WERI-Rb-1 (cell line): ENCODE data around the gene GPATCH2L.

Experiments
- DNase-seq: peaks from one replicate; pipeline ENCODE4 v3.0.0-alpha.2; 2020
- H3K27ac ChIP-seq: fragments of 250-450 bp; sonication (Bioruptor Pico); 2 replicates; pipeline ENCODE4 v1.5.1; 2020; ENCODE audit warnings: mild to moderate bottlenecking, moderate library complexity
- H3K27me3 ChIP-seq: fragments of 250-450 bp; sonication (Bioruptor Pico); 2 replicates; pipeline ENCODE4 v1.5.1; 2021; ENCODE audit warnings: mild to moderate bottlenecking, low read depth, moderate library complexity; ENCODE audit not compliant: insufficient read depth, severe bottlenecking
- H3K36me3 ChIP-seq: fragments of 250-450 bp; sonication (Bioruptor Pico); 2 replicates; pipeline ENCODE4 v1.5.1; 2020; ENCODE audit warnings: mild to moderate bottlenecking, moderate library complexity
- H3K4me3 ChIP-seq: 2 replicates; pipeline ENCODE4 v1.5.1; 2011; ENCODE audit warnings: low read depth, mild to moderate bottlenecking, control low read depth, low read length
- H3K9me3 ChIP-seq: fragments of 250-450 bp; sonication (Bioruptor Pico); 2 replicates; pipeline ENCODE4 v1.5.1; 2021; ENCODE audit warnings: mild to moderate bottlenecking, moderate library complexity; ENCODE audit not compliant: severe bottlenecking
- TF ChIP-seq, protein P1 (sequence below): IDR thresholded peaks from 2 replicates; pipeline ENCODE4 v1.5.1; 2011; ENCODE audit warnings: low read depth, mild to moderate bottlenecking, control low read depth, inconsistent platforms, low read length

Gene GPATCH2L

DNA sequence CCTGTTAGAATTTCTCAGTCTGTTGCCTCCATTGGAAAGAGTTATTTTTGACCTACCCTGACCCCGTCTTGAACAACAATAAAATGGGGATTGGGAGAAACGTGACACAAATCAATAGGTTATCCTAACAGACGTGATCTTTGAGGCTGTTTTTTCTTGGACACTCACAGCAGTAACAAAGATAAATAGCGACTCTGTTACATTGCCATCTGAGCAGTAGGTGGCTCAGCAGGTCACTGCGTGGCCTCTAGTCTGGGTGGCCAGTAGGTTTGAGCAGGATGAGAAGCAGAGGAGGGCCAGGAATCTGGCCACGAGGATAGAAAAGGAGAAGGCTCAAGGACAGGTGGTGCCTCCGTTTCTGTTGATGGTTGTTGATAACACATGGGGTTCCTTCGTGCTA lies 101.4 kb downstream of the GPATCH2L start:
- TF ChIP-seq, protein P1, sequence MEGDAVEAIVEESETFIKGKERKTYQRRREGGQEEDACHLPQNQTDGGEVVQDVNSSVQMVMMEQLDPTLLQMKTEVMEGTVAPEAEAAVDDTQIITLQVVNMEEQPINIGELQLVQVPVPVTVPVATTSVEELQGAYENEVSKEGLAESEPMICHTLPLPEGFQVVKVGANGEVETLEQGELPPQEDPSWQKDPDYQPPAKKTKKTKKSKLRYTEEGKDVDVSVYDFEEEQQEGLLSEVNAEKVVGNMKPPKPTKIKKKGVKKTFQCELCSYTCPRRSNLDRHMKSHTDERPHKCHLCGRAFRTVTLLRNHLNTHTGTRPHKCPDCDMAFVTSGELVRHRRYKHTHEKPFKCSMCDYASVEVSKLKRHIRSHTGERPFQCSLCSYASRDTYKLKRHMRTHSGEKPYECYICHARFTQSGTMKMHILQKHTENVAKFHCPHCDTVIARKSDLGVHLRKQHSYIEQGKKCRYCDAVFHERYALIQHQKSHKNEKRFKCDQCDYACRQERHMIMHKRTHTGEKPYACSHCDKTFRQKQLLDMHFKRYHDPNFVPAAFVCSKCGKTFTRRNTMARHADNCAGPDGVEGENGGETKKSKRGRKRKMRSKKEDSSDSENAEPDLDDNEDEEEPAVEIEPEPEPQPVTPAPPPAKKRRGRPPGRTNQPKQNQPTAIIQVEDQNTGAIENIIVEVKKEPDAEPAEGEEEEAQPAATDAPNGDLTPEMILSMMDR = no peak
- DNase-seq = no peak
- Histone ChIP-seq H3K9me3 (no peaks in the 10 kb centered on the region), H3K27ac (no peak overlapping the region), H3K4me3 (no peak overlapping the region), H3K27me3 (no peaks in the 10 kb centered on the region), H3K36me3 (no peaks in the 10 kb centered on the region)

DNA sequence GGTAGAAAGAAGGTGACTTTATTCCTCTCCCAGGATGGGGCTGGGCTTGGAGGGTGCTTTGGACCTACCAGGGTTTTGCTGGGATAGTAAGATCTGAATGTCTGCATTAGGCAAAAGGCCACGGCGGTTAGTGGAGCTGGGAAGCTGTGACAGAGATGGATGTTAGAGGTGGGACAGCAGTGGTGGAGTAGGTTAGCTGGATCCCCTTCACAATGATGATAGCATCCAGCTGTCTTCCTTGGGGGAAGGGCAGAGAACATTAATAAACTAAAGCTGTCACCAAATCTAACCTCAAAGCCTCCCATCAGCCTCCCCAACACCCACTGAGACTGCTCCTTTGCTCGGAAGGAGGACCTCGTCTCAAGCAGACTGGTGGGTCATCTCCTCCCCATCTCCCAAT lies 104.8 kb downstream of the GPATCH2L start:
- Histone ChIP-seq H3K27me3 (no peaks in the 10 kb centered on the region), H3K27ac (no peak overlapping the region), H3K36me3 (no peaks in the 10 kb centered on the region), H3K9me3 (no peaks in the 10 kb centered on the region), H3K4me3 (no peak overlapping the region)
- no peak for DNase-seq
- TF ChIP-seq, protein P1 = no peak

DNA sequence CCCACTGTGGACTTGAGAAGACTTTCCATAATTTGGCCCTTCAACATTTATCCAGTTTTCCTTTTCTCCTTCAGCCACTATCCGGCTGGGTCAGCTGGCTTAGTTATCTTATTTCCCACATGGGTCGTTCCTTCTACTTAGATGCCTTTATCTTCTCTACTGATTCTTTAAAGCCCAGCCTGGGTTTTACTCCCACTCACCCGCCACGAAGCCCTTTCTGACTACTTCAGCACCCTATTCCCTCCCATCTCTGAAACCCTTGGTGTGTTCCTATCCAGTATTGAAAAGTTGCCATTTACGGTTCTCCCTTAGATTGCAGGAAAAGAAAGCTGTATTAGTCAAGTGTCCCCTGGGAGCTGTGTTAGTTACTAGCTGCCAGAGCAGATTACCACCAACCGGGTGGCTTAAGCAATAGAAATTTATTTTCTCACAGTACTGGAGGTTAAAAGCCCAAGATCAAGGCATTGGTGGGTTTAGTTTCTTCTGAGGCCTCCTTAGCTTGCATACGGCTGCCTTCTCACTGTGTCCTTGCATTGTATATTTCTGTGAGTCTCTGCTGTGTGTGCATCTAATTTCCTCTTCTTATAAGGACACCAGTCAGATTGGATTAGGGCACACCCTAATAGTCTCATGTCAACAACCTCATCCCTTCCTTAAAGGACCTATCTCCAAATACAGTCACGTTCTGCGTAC lies 105.5 kb downstream of the GPATCH2L start:
- Histone ChIP-seq H3K36me3 (no peaks in the 10 kb centered on the region), H3K27me3 (no peaks in the 10 kb centered on the region), H3K9me3 (no peaks in the 10 kb centered on the region), H3K27ac (no peak overlapping the region), H3K4me3 (no peak overlapping the region)
- no peak for DNase-seq
- TF ChIP-seq, protein P1 = no peak

DNA sequence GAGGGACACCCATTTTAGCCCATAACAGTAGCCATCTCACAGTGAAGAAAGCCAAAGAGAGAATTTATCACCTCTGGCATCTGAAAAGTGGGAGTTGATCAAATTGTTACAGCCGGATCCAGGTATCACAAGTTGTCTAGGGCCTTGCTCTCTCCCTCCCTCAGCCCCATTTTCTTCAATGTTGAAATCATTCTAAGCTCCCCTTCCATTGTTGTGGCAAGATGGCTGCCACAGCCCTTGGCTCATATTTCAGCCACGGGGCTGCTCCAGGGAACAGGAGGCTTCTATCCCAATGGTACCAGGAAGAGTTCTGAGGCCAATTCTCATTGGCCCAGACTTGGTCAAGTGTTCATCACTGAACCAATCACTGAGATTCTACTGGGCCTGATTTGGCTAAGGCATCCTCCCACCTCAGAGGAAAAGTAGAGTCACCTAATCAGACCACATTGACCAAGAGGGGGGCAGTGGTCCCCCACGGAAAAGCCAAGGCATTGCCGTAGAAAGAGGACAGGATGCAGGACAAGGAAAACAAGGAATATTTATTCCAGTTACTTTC lies 106.2 kb downstream of the GPATCH2L start:
- DNase-seq = no peak
- H3K27ac ChIP-seq = no peak overlapping the region
- H3K4me3 ChIP-seq = no peak overlapping the region
- no peaks in the 10 kb centered on the region for H3K9me3 ChIP-seq
- TF ChIP-seq, protein P1 = no peak
- no peaks in the 10 kb centered on the region for H3K36me3 ChIP-seq
- no peaks in the 10 kb centered on the region for H3K27me3 ChIP-seq

DNA sequence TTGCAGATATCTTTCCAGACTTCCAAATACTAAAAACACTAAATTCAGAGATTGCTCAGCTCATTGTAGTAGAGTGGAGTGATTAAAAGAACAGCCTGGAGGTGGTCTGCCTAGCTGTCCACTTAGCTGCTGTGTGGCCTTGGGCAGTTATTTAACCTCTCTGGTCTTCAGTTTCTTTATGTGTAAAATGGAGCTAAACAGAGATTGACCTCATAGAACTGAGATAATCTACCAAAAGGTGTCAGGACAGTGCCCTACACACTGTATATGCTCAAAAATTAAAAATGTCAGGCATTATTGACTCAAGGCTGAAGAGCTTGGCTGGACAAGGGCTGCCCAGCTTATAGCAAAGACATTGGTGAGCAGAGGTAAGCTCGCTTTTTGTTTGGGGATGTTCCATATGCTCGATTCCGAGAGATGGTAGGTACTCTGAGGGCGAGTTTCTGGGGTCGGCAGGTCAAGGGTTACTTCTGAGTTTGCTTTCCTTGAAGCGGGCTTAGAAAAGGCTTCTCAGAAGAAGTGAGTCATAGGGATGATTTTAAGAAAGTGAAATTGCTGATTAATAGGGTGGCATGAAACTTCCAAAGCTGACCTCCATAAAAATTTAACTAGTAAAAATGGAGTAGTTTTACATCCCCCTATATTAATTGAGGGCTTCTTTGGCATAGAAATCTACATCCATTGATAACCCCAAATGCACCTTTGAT lies 107.5 kb downstream of the GPATCH2L start:
- Histone ChIP-seq H3K27ac (no peak overlapping the region), H3K36me3 (no peaks in the 10 kb centered on the region), H3K4me3 (no peak overlapping the region), H3K9me3 (no peaks in the 10 kb centered on the region), H3K27me3 (no peaks in the 10 kb centered on the region)
- no peak for DNase-seq
- TF ChIP-seq, protein P1 = no peak
